HUES64 (cell line): ENCODE data around the gene GORASP1. TPM values are rescaled to one million over a fixed set of nuclear protein-coding genes. Genes with fewer than 3 reads are reported as not detected.

Experiments
- H3K27ac ChIP-seq: 2 replicates; pipeline ENCODE4 v1.7.0; 2013; ENCODE audit warnings: low read depth, low read length, inconsistent platforms
- H3K27me3 ChIP-seq: 2 replicates; pipeline ENCODE4 v1.6.1; 2013; ENCODE audit warnings: mild to moderate bottlenecking, low read length; ENCODE audit not compliant: insufficient read depth
- H3K36me3 ChIP-seq: 2 replicates; pipeline ENCODE4 v1.6.1; 2013; ENCODE audit warnings: mild to moderate bottlenecking, low read length; ENCODE audit not compliant: insufficient read depth
- H3K4me1 ChIP-seq: 2 replicates; pipeline ENCODE4 v1.6.1; 2013; ENCODE audit warnings: mild to moderate bottlenecking, low read length, moderate library complexity; ENCODE audit not compliant: insufficient read depth
- H3K4me3 ChIP-seq: 2 replicates; pipeline ENCODE4 v1.5.1; 2013; ENCODE audit warnings: mild to moderate bottlenecking, low read length, moderate library complexity
- H3K9ac ChIP-seq: 2 replicates; pipeline ENCODE4 v1.6.1; 2013; ENCODE audit warnings: mild to moderate bottlenecking, low read depth, low read length
- H3K9me3 ChIP-seq: 2 replicates; pipeline ENCODE4 v1.6.1; 2013; ENCODE audit warnings: low read depth, low read length; ENCODE audit not compliant: insufficient read depth
- WGBS: fragments of 150-250, 120-280 bp; methylation state at CpG from one replicate; pipeline ENCODE4 v1.1.7; 2013; ENCODE audit warnings: missing lambda C conversion rate; 5-methylcytosine and 5-hydroxymethylcytosine counted together
- polyA plus RNA-seq, 2 experiments: library from polyadenylated mRNA; stranded (reverse); fragments of 50-300 nt; gene quantifications; one replicate each; pipeline ENCODE4 v1.2.3, GENCODE V29; 2013

GORASP1 gene
- 16.2 TPM for polyA plus RNA-seq (2013, experiment 1 of 2)
- 21.9 TPM for polyA plus RNA-seq (2013, experiment 2 of 2)

DNA sequence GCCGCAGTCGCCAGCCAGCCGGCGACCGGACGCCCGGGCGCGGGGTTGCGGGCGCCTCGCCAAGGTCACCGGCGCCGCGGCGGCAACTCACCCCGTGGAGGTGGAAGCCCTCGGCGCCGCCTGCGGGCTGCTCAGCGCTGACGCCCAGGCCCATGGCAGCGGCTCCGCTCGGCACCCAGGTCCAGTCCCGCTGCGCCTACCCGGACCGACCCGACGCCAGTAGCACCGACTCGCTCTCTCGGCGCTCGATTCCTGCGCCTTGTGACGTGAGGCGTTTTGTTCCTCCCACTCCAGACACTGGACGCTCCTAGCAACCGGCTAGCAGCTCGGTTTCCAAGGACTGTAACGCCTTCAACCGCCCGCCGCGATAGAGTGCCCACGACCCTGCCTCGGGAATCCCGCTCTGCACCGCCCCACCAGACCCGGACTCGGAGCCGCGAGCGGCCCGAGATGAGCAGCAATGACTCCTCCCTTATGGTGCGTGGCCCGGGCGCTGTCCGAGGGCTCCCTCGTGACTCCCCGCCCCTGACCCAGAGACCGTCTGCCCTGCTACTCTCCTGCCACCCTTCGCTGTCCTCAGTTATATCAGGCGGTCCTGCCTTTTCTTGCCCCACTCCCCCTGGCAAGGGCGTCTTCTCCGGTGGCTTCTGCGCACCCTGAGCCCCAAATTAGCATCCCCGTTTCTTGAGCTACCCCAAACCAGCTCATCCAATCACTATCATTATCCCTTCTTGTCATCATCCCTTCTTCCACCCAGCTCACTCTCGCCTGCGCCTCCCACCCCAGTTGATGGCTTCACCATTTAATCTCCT lies at the start of gene GORASP1, which contains the start of gene TTC21A:
TSS of gene GORASP1 (minus strand) at position 240 of the 812 bp plus-strand sequence. CDS start at position 154, 86 bp downstream.
TSS of gene TTC21A (plus strand) at position 293 of the 812 bp plus-strand sequence. CDS start at position 451, 158 bp downstream.
- under 1% methylated on average over 74 of the region's 74 CpGs for WGBS
- H3K4me1 ChIP-seq = peaks cover 4% of the 10 kb centered on the region; the same call in 1 of the 2 replicates
- peak within 1 kb of the TSS; percentile 77 for H3K9ac ChIP-seq
- H3K36me3 ChIP-seq = no peaks in the 10 kb centered on the region
- peaks cover 12% of the 10 kb centered on the region; the same call in 1 of the 2 replicates for H3K27me3 ChIP-seq
- H3K4me3 ChIP-seq = peak within 1 kb of the TSS; percentile 88
- no peaks in the 10 kb centered on the region for H3K9me3 ChIP-seq
- no peak within 1 kb of the TSS; the same call in 1 of the 2 replicates for H3K27ac ChIP-seq

DNA sequence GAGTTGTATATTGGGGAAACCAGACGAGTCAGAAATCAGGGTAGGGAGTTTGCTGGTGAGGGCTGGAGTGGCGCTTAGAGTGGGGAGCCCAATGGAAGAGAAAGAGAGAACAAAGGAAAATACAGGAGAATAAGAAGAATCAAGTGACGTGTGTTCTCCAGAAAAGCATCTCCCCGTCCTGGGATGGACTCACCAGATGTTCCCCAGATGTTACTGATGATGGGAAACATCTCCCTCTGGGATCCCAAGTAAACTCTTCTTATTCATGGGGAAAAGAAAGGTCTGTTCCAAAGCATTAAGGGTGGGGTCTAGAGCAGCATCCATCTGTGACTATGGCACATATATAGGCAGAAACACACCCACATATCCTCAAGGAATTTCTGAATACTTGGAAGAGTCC lies 49.0 kb upstream of the GORASP1 start:
- no peaks in the 10 kb centered on the region for H3K27me3 ChIP-seq
- no peak overlapping the region for H3K9ac ChIP-seq
- H3K9me3 ChIP-seq = no peaks in the 10 kb centered on the region
- whole genome bisulfite sequencing = 85% methylated on average over 4 of the region's 4 CpGs
- H3K27ac ChIP-seq = no peak overlapping the region
- peaks cover 22% of the 10 kb centered on the region for H3K4me1 ChIP-seq
- H3K36me3 ChIP-seq = no peaks in the 10 kb centered on the region
- H3K4me3 ChIP-seq = no peak overlapping the region

DNA sequence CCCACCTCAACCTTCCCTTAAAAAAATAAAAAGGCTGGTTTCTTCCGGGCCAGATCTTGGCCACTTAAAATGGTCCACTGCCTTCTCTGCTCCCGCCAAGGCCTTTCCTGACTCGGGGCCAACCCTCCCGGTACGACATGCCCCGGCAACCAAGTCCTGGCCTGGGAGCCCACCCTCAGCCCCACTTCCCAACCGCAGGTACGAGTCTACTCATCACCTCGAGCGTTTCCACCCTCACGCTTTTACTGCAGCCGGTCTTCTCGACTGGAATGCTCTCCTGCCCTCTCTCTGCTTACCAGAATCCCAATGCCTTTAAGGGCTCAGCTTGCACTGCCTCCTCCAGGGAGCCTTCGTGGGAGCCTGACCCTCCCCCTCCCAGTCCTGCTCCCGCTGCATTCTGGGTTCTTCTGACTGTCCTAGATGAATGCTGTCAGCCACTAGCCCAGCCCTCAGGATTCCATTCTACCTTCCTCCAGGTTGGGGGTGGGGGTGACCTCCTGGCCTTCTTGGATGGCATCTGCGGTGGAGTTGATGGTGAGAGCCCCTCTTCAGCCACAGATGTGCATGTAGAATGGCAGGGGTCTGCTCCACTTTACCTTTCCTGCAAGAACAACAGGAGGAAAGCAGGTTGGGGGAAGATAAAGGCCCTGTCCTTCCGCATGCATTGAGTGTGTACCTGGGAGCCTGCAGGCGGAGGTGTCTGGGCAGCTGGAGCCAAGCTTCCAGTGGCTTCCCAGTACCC lies 47.0 kb upstream of the GORASP1 start:
- Histone ChIP-seq H3K9me3 (no peaks in the 10 kb centered on the region), H3K27ac (peak overlapping the region; percentile 87; the same call in 1 of the 2 replicates), H3K9ac (peak overlapping the region; percentile 59), H3K27me3 (no peaks in the 10 kb centered on the region), H3K4me1 (peaks cover 42% of the 10 kb centered on the region), H3K4me3 (peak overlapping the region; percentile 76), H3K36me3 (no peaks in the 10 kb centered on the region)
- WGBS = 10% methylated on average over 18 of the region's 18 CpGs

DNA sequence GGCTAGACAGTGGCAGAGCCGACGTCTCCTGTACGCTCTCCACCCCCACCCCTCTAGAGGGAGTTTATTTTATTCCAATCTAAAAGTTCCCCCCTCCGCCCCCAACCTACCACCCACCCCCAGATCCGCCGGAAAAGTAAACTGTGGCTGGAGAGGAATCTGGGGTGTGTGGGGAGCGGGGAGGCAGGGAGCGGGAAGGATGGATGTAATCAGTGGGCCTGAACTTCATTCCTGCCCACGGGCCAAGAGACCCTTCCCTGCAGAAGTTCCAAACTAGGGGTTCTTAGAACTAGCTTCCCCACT lies 46.5 kb upstream of the GORASP1 start:
- peak overlapping the region; percentile 76 for H3K4me3 ChIP-seq
- H3K27ac ChIP-seq = peak overlapping the region; percentile 87; the same call in 1 of the 2 replicates
- H3K27me3 ChIP-seq = no peaks in the 10 kb centered on the region
- H3K36me3 ChIP-seq = no peaks in the 10 kb centered on the region
- peak overlapping the region; percentile 59 for H3K9ac ChIP-seq
- H3K9me3 ChIP-seq = no peaks in the 10 kb centered on the region
- WGBS = 2% methylated on average over 2 of the region's 9 CpGs
- H3K4me1 ChIP-seq = peaks cover 44% of the 10 kb centered on the region

DNA sequence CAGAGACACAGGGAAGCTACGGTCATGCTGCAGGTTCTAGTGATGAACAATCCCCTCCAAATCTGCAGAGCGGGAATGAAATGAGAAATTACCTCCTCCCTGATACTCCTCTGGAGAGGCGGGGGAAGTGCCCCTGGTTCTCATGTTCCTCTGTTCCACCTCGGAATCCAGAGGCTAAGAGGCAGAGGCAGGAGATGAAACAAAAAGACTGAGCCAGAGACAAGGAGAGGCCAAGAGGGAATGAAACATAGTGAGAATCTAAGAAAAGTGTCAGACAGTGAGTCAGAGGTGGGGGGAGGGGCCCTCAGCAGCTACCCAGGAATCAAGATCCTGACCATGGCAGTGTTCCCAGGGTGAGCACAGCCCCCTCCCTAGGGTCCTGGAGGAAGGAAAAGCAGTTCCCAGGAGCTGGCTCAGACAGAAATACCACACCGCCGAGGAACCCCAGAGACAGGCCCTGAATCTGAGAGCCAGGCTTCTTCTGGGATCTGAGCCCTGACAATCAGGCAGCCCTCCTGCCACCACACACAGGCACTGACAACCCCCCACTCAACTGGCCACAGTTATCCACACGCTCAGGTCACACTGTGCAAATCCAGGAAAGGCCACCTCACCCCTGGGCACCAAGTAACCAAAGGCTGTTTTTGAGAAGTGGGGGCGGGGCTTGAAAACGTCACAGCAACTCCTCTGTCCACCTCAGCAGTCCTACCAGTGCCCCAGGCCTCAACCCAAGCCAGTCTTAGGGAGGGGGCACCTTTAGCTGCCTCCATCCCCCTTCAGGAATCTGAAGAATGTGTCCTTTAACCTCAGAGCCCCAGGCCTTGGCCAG lies 43.6 kb upstream of the GORASP1 start:
- Histone ChIP-seq H3K4me1 (peaks cover 53% of the 10 kb centered on the region), H3K27ac (peak overlapping the region; percentile 93), H3K9me3 (no peaks in the 10 kb centered on the region), H3K9ac (peak overlapping the region; percentile 74), H3K4me3 (peak overlapping the region; percentile 76), H3K36me3 (peaks cover 5% of the 10 kb centered on the region), H3K27me3 (no peaks in the 10 kb centered on the region)
- 17% methylated on average over 8 of the region's 9 CpGs for WGBS

DNA sequence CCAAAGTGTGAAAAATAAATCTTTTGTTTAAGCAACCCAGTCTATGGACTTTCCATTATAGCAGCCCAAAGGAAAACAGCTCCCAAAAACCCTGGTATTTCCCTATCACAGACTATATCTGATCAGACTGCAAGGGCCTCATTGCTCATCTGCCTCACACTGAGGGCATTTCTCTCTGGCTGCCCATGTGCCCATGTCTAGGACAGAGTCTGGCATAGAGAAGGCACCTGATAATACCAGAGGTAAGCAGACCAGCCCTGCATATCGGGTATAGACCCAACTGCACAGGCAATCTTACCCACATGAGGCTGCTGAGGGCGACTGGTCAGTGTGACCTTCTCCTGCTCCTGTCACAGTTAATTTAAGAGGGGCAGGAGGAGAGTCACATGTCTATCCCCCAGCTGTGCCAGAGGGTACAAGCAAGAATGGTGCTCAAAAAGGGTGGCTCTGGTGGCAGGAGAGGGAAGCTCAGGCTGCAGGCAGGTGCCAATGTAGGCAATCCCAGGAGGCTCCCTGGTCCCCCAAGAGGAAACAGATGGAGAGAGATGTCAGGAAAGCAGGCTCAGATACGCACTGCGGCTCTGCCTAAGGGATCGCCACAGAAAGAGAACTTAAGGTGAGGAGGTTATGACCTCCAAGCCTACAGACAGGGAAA lies 42.8 kb upstream of the GORASP1 start:
- Histone ChIP-seq H3K27me3 (no peaks in the 10 kb centered on the region), H3K4me1 (peaks cover 53% of the 10 kb centered on the region), H3K9me3 (no peaks in the 10 kb centered on the region), H3K27ac (peak overlapping the region; percentile 93), H3K36me3 (peaks cover 13% of the 10 kb centered on the region), H3K9ac (peak overlapping the region; percentile 74), H3K4me3 (peak overlapping the region; percentile 76)
- WGBS = 65% methylated on average over 5 of the region's 5 CpGs

DNA sequence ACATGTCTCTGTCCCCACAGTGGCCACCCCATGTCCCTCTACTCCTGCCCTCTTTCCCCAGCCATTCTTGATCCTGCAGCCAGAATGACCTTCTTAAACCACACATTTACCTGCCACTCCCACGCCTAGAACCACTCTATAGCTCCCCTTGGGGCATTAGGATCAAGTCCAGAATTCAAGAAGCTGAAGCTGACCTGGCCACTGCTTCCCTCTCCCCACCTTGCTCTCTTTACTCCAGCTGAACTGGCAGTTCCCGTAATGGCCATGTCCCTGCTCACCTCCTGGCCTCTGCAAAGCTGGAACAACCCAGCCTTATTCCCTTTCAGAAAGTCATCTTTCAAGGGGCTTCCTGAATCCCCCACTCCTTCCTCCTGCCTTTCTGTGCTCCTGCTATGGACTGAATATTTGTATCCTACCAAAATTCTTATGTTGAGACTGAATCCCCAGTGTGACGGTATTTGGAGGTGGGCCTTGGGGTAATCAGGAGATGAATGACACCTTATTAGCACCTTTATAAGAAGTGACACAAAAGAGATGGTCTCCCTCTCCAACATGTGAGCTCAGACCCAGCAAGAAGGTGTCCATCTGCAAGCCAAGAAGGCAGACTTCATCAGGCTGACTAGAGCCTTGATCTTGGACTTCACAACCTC lies 42.2 kb upstream of the GORASP1 start:
- no peaks in the 10 kb centered on the region for H3K9me3 ChIP-seq
- no peaks in the 10 kb centered on the region for H3K27me3 ChIP-seq
- H3K36me3 ChIP-seq = peaks cover 19% of the 10 kb centered on the region
- no peak overlapping the region for H3K4me3 ChIP-seq
- 80% methylated on average over 3 of the region's 3 CpGs for WGBS
- H3K9ac ChIP-seq = no peak overlapping the region
- H3K27ac ChIP-seq = peak overlapping the region; percentile 93; the same call in 1 of the 2 replicates
- peaks cover 49% of the 10 kb centered on the region for H3K4me1 ChIP-seq

DNA sequence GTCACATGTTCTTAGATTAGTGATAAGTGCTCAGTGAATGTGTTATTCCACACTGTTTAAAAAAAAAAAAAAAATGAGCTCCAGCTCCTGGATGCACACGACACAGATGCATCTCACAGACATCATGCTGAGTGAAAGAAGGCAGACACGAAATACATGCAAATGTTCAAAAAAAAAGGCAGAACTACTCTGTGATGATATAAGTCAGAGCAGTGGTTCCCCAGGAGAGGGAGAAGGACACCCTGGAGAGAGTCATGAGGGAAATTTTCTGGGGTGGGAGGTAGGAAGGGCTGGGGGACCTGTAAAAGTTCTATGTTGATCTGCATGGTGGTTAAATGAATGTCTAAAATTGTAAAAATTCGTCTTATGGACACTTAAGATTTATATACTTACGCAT lies 41.6 kb upstream of the GORASP1 start:
- no peak overlapping the region for H3K9ac ChIP-seq
- H3K9me3 ChIP-seq = no peaks in the 10 kb centered on the region
- peaks cover 25% of the 10 kb centered on the region for H3K36me3 ChIP-seq
- 78% methylated on average over 4 of the region's 4 CpGs for WGBS
- H3K4me3 ChIP-seq = no peak overlapping the region
- no peaks in the 10 kb centered on the region for H3K27me3 ChIP-seq
- no peak overlapping the region; the same call in 1 of the 2 replicates for H3K27ac ChIP-seq
- H3K4me1 ChIP-seq = peaks cover 48% of the 10 kb centered on the region

DNA sequence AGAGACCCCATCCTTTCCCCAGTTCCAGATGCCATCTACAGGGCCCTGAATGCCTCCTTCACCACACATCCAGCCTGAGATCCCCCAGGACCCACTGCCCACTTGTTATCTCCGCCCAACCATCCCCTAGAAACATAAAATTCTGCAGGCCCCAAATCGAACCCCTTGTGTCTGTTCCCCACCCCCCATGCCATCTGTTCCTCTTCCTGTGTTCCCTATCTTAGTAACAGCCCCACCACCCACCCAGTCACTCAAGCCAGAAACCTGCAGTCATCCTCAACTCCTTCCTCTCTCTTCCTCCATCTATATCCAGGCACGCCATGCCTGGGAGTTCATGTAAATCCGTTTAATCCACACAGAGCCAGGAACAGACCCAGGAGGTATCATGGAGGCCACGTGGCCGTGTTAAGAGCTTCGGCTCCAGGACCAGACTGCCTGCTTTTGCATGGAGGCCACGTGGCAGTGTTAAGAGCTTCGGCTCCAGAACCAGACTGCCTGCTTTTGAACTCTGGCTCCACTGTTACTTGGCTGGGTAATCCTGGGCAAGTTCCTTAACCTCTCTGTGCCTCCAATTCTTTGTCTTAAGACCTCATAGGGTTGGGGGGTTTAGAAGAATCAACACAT lies 41.1 kb upstream of the GORASP1 start:
- H3K27ac ChIP-seq = no peak overlapping the region; the same call in 1 of the 2 replicates
- no peaks in the 10 kb centered on the region for H3K9me3 ChIP-seq
- peaks cover 48% of the 10 kb centered on the region for H3K4me1 ChIP-seq
- H3K36me3 ChIP-seq = peaks cover 30% of the 10 kb centered on the region
- 0 out of 2 replicates have a peak overlapping the region, but pooled peaks have one; percentile 21 for H3K9ac ChIP-seq
- 66% methylated on average over 9 of the region's 9 CpGs for WGBS
- H3K4me3 ChIP-seq = no peak overlapping the region
- no peaks in the 10 kb centered on the region for H3K27me3 ChIP-seq
